ENCODE results near the gene CAPZA2. TPM values are rescaled to one million over a fixed set of nuclear protein-coding genes. Genes with fewer than 3 reads are reported as not detected.
A peak's percentile ranks its signal among the peaks of the same experiment; 100 is the strongest.
"Not testable (repeated sequence)": the region's sequence is repeated elsewhere in the genome, so short reads cannot be mapped to it uniquely, and the experiment has no call there.

The CAPZA2 gene
- 143 and 193 TPM in 2 replicates for total RNA-seq (2014; rRNA removed; shearing (Covaris generic))

DNA sequence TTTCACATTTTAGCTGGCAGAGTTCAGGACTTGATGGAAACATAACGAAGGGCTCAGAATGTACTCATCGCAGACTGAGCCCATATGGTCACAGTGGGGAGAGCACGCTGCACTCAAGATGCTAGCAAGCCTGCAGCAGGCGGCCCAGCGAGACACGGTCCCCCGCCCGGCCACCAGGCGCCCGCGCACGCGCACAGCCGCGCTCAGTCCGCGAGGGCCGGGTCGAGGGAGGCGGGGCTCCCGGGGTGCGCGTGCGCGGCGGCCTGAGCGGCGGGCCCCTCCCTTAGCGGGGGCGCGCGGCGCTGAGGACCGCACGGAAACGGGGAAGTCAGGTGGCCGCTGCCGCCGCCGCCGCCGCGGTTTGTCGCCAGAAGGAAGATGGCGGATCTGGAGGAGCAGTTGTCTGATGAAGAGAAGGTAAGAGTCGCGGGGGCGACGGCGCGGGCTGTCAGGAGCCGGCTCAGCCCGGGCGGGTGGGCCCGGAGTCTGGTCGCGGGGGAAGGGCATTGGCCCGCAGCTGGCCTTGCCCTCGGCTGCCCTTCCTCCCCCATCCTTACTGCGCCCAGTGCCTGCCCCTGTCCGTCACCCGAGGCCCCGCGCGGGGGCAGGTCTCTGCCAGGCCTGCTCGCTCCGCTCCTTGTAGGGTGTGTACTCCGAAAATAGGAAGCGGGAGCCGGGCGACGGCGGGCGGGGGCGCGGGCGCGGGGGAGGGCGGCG, at the start of gene CAPZA2:
CAPZA2 (plus strand) TSS at position 354 of the 717 bp plus-strand sequence; CDS start at position 379, 25 bp downstream.
- peak; percentile 97 for DNase-seq (ENCODE audit: low spot score)
- in situ Hi-C loops (cut with HindIII; ENCODE audit: low sequenced_read_pairs): loop anchor here (5.0 kb wide), 1 partner anchor 35 kb away; no protein-coding TSS in a partner anchor

DNA sequence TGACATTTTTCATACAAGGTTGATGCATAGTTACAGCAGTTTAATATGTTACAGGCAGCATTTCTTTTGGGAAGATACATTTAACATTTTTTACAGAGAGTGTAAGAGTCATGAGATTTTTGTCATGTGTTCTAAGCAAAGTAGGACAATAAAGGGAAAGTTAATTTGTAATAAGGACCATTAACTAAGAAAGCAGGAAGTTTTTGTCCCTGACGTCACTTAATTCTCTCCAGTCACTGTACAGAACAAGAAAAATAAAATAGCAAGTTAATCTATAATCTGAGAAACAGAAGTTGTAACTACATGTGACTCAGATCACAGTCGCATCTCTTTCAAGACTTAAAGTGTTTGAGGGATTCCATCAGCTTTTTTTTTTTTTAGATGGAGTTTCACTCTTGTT, 49.5 kb upstream of the CAPZA2 start:
- in situ Hi-C loops (cut with HindIII; ENCODE audit: low sequenced_read_pairs): no loop called here

DNA sequence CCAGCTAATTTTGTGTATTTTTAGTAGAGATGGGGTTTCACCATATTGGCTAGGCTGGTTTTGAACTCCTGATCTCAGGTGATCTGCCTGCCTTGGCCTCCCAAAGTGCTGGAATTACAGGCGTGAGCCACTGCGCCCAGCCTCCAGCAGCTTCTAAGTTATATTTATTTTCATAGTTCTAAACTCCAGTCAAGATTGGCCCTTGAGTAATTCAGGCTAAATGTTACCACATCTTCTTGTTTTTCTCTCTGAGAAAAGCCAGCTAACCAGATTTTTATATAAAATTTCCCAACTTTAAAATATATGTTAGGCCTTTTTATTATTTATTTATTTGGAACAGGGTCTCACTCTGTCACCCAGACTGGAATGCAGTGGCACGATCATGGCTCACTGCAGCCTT, 49.0 kb upstream of the CAPZA2 start:
- in situ Hi-C loops (cut with HindIII; ENCODE audit: low sequenced_read_pairs); DNase-seq (ENCODE audit: low spot score): not testable (repeated sequence)

More for the DNA sequence above, 49.5 kb upstream of the CAPZA2 start:
- no peak for DNase-seq (ENCODE audit: low spot score)

DNA sequence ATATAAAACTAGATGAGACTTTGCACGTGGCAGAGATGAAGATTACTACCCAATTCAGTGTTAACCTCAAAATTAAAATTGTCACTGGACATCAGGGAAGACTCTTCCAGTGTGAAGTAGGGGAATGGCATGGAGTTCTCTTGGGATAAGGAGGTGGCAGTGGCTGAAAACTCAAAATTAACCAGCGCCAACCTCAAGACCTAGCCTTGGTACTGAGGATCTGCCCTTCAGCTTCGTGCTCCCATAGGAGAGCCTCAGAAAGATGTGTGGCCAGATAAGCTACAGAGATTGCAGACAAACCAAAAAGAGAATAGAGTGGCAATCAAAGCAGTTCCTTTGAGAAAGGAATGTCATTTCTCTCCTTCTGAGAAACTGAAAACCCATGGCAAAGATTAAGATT, 47.3 kb upstream of the CAPZA2 start:
- in situ Hi-C loops (cut with HindIII; ENCODE audit: low sequenced_read_pairs): no loop called here
- DNase-seq (ENCODE audit: low spot score): no peak

DNA sequence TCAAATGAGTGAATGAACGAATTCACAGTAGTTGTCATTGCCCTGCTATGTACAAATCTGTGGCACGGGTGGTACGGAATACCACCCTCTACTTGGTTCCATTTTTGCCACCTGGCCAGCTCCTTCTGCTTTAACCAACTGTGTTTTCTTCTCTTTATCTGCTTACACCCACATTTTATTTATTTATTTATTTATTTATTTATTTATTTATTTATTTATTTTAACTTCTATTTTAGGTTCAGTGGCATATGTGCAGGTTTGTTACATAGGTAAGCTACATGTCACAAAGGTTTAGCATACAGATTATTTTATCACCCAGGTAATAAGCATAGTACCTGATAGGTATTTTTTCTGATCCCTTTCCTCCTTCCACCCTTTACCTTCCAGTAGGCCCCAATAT, 42.2 kb upstream of the CAPZA2 start:
- DNase-seq (ENCODE audit: low spot score): no peak
- in situ Hi-C loops (cut with HindIII; ENCODE audit: low sequenced_read_pairs): no loop called here

- in situ Hi-C loops (cut with HindIII; ENCODE audit: low sequenced_read_pairs); DNase-seq (ENCODE audit: low spot score): not testable (repeated sequence)
These were observed 40.7 kb upstream of the CAPZA2 start for GRCh38 chr7:116821647-116822046.

- in situ Hi-C loops (cut with HindIII; ENCODE audit: low sequenced_read_pairs): no loop called here
- no peak for DNase-seq (ENCODE audit: low spot score)
These were observed 37.9 kb upstream of the CAPZA2 start for GRCh38 chr7:116824449-116824848.

- no peak for DNase-seq (ENCODE audit: low spot score)
- in situ Hi-C loops (cut with HindIII; ENCODE audit: low sequenced_read_pairs): no loop called here
These were observed 34.1 kb upstream of the CAPZA2 start for GRCh38 chr7:116828281-116828680.

- DNase-seq (ENCODE audit: low spot score): no peak
- in situ Hi-C loops (cut with HindIII; ENCODE audit: low sequenced_read_pairs): no loop called here
These were observed 33.3 kb upstream of the CAPZA2 start for GRCh38 chr7:116829041-116829440.

DNA sequence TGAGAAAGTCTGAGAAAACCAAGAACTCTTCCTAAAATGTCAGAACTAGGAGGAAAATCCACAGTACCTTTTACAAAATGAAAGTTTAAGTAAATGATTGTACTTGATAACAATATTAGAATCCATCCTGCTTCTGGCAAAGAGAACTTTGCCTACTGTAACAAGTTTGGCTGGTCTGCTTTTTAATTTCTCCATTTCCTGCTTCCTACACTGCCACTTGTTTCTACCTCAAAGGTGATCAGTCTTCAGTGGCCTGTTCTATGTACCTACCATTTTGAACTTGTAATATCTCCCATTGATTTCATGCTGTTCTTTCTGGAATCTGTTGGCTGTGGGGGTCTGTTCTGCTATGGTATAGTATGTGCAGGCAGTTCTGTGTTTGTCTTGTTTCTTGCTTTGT, 32.9 kb upstream of the CAPZA2 start:
- no peak for DNase-seq (ENCODE audit: low spot score)
- in situ Hi-C loops (cut with HindIII; ENCODE audit: low sequenced_read_pairs): no loop called here

GRCh38 chr7:116832692-116833091, 29.7 kb upstream of the CAPZA2 start:
- no peak for DNase-seq (ENCODE audit: low spot score)
- in situ Hi-C loops (cut with HindIII; ENCODE audit: low sequenced_read_pairs): no loop called here

GRCh38 chr7:116834815-116835504, 27.4 kb upstream of the CAPZA2 start:
- in situ Hi-C loops (cut with HindIII; ENCODE audit: low sequenced_read_pairs): no loop called here
- DNase-seq (ENCODE audit: low spot score): peak; percentile 34

DNA sequence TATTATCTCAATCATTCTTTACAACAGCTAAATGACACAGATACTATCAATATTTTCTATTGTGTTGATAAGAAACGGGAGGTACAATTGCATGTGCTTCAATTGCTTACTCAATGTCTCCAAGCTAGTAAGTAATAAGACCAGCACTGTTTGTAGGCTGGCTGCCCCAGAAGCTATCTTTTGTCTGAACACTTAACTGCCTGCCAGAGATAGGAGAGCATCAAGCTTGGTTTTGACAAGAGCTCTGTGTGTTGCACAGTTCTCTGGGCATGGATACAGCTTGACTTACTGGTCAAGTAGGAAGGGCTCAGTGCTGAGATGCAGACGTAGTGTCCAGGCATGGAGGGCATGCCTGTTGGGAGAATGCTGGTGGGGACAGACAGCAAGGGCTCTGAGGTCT, 26.3 kb upstream of the CAPZA2 start:
- in situ Hi-C loops (cut with HindIII; ENCODE audit: low sequenced_read_pairs): no loop called here

GRCh38 chr7:116836911-116837310, 25.5 kb upstream of the CAPZA2 start:
- no peak for DNase-seq (ENCODE audit: low spot score)
- in situ Hi-C loops (cut with HindIII; ENCODE audit: low sequenced_read_pairs): no loop called here

More for the DNA sequence above, 26.3 kb upstream of the CAPZA2 start:
- DNase-seq (ENCODE audit: low spot score): no peak

GRCh38 chr7:116837586-116837985, 24.8 kb upstream of the CAPZA2 start:
- DNase-seq (ENCODE audit: low spot score): no peak
- in situ Hi-C loops (cut with HindIII; ENCODE audit: low sequenced_read_pairs): no loop called here

DNA sequence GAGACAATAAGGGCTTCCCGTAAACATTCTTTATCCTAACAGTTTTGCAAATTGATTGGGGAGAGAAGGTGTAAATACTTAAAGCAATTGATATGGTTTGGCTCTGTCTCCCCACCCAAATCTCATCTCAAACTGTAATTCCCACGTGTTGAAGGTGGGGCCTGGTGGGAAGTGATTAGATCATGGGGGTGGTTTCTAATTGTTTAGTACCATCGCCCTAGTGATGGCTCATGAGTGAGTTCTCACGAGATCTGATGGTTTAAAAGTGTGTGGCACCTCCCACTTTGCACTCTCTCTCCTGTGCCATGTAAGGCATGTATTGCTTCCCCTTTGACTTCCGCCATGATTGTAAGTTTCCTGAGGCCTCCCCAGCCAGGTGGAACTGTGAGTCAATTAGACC, 22.1 kb upstream of the CAPZA2 start:
- in situ Hi-C loops (cut with HindIII; ENCODE audit: low sequenced_read_pairs): no loop called here
- DNase-seq (ENCODE audit: low spot score): no peak

DNA sequence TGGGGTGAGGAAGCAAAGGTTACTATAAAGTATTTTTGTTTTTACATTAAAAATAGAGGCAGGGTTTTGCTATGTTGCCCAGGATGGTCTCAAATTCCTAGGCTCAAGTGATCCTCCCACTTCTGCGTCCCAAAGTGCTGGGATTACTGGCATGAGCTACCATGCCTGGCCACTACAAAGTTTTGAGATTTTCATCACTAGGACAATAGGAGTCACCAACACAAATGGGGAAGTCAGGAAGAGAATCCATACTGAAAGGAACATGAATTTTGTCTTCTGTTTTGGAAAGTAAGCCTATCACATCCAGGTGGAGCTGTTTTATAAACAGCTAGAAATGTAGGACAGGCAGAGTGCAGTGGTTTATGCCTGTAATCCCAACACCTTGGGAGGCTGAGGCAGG, 20.0 kb upstream of the CAPZA2 start:
- in situ Hi-C loops (cut with HindIII; ENCODE audit: low sequenced_read_pairs): no loop called here
- no peak for DNase-seq (ENCODE audit: low spot score)

DNA sequence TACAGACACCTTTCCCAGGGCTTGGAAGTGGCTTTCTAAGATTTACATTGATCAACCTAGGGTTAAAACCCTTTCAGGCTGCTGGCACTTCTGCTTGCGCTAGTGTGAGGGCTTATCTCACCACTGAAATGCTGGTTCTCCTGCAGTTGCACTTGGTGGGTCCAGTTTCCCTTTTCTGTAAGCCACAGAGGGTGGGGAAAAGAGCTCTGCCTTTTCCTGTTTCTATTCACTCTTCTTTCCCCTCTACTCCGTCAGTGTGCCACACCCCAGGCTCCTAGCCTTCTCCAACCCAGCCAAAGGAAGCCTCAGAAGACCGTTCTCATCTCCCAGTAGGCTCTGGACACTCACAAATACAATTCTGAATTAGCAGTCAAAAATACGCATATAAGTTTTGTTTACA, 19.0 kb upstream of the CAPZA2 start:
- in situ Hi-C loops (cut with HindIII; ENCODE audit: low sequenced_read_pairs): no loop called here

DNA sequence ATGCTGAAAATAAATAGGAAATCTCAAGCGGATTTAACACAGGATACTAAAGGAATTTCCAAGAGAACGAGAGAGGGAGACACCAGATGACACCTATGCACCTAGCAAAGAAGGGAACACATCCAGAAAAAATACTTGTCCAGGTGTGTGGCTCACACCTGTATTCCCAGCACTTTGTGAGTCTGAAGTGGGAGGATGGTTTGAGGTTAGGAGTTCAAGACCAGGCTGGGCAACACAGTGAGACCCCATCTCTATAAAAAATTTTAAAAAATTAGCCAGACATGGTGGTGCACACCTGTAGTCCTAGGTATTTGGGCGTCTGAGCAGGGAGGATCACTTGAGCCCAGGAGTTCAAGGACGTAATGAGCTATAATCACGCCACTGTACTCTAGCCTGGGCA, 11.2 kb upstream of the CAPZA2 start:
- in situ Hi-C loops (cut with HindIII; ENCODE audit: low sequenced_read_pairs): no loop called here
- DNase-seq (ENCODE audit: low spot score): no peak

More for the DNA sequence above, 19.0 kb upstream of the CAPZA2 start:
- DNase-seq (ENCODE audit: low spot score): no peak

GRCh38 chr7:116851671-116852070, 10.7 kb upstream of the CAPZA2 start:
- in situ Hi-C loops (cut with HindIII; ENCODE audit: low sequenced_read_pairs): no loop called here
- no peak for DNase-seq (ENCODE audit: low spot score)

DNA sequence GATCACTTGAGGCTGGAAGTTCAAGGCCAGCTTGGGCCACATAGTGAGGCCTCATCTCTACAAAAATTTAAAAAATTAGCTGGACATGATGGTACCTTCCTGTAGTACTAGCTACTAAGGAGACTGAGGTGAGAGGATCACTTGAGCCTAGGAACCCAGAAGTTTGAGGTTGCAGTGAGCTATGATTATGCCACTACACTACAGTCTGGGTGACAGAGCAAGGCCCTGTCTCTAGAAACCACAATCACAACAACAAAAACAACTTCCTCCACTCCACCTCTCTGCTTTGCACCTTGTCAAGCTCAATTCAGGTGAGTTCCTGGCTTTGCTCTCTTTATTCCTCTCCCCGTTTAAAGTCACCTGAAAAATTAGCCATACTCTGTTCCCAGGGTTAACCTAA, 8.3 kb upstream of the CAPZA2 start:
- DNase-seq (ENCODE audit: low spot score): no peak
- in situ Hi-C loops (cut with HindIII; ENCODE audit: low sequenced_read_pairs): no loop called here

Data from G401 (cell line).